Measurements from ENCODE around the gene SLC18B1.
"Not testable (repeated sequence)": the region's sequence is repeated elsewhere in the genome, so short reads cannot be mapped to it uniquely, and the experiment has no call there.

Gene SLC18B1

GRCh38 chr6:132798869-132799538, 567 bp upstream of the SLC18B1 start:
- DNase-seq = no peak

- DNase-seq = no peak
Observed at GRCh38 chr6:132795461-132795860, 3.0 kb downstream of the SLC18B1 start.

- DNase-seq = no peak
Observed at GRCh38 chr6:132792510-132792909, 5.9 kb downstream of the SLC18B1 start.

- DNase-seq = no peak
Observed at GRCh38 chr6:132790450-132790849, 8.0 kb downstream of the SLC18B1 start.

- no peak for DNase-seq
Observed at GRCh38 chr6:132789396-132789776, 9.1 kb downstream of the SLC18B1 start.

GRCh38 chr6:132788658-132789395, 9.6 kb downstream of the SLC18B1 start:
- DNase-seq = no peak

- no peak for DNase-seq
Observed at GRCh38 chr6:132785936-132786335, 12.5 kb downstream of the SLC18B1 start.

GRCh38 chr6:132780770-132781371, 17.6 kb downstream of the SLC18B1 start:
- no peak for DNase-seq

- DNase-seq = not testable (repeated sequence)
Observed at GRCh38 chr6:132777881-132778280, 20.6 kb downstream of the SLC18B1 start.

GRCh38 chr6:132768051-132768517, 30.4 kb downstream of the SLC18B1 start:
- peak; percentile 2 for DNase-seq

- no peak for DNase-seq
Observed at GRCh38 chr6:132765560-132765959, 32.9 kb downstream of the SLC18B1 start.

GRCh38 chr6:132764370-132764769, 34.1 kb downstream of the SLC18B1 start:
- DNase-seq = no peak

- DNase-seq = no peak
Observed at GRCh38 chr6:132763269-132763668, 35.2 kb downstream of the SLC18B1 start.

GRCh38 chr6:132760256-132760655, 38.2 kb downstream of the SLC18B1 start:
- DNase-seq = no peak

- no peak for DNase-seq
Observed at GRCh38 chr6:132758689-132759088, 39.7 kb downstream of the SLC18B1 start.

GRCh38 chr6:132752255-132752654, 46.2 kb downstream of the SLC18B1 start:
- no peak for DNase-seq

- no peak for DNase-seq
Observed at GRCh38 chr6:132751828-132752227, 46.6 kb downstream of the SLC18B1 start.

- no peak for DNase-seq
Observed at GRCh38 chr6:132751306-132751705, 47.1 kb downstream of the SLC18B1 start.

GRCh38 chr6:132750455-132751248, 47.8 kb downstream of the SLC18B1 start:
- no peak for DNase-seq

- peak; percentile 4 for DNase-seq
Observed at GRCh38 chr6:132749111-132749510, 49.3 kb downstream of the SLC18B1 start.

- no peak for DNase-seq
Observed at GRCh38 chr6:132748446-132748845, 50.0 kb downstream of the SLC18B1 start.

GRCh38 chr6:132746048-132746447, 52.4 kb downstream of the SLC18B1 start:
- DNase-seq = no peak

GRCh38 chr6:132742495-132742894, 55.9 kb downstream of the SLC18B1 start:
- DNase-seq = no peak
